Measurements from ENCODE around the gene SF3A2.

The SF3A2 gene

DNA sequence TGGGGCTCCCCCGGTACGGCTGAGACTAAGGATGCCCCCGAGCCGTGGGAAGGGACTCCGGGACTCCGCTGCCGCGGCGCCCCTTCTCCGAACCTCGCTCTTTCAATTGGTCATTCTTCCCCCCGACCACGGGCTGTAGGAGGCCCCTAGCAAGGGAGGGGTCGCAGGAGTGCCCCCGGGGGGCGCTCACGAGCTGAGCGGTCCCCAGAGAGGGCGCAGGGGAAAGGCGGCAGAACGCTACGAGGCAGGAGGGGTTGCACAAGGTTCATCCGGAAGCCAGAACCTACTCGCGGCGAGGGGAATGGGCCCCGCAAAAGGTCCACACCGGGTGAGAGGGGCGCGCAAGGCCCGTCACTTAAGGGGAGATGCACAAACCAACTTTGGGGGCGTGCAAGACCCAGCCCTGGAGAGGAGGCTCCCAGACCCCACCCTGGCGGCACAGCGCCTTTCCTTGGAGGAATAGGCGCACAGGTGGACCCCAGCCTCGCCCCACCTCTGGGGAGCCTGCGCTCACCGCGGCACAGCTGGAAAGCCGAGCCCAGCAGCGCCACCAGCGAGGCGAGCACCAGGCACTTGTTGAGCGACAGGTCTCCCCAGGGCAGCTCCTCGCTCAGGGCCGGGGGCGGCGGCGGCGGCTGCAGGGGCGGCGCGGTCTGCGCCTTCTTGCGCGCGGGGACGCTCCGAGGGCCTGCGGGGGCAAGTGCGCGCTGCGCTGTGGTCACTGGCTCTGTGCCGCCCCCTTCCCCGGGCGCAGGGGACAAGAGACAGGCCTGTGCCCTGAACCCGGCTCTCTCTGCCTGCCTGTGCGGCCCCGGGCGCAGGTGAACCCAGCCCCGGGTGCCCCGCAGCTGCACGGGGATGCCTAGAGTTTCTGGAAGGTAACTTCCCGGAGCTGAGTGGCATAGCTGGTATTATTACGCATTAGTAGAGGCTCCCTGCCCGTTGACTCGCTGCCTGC lies 16.8 kb downstream of the SF3A2 start:
- CTCF ChIA-PET = interaction anchor here (0.9 to 7.5 kb wide), 9 partner anchors 10 to 102 kb away, joined by 3 to 52 read pairs (median 5); partner anchors contain the start of gene AP3D1
- peaks cover 0 to 53% (median 7%) of the 10 kb centered on the region in 5 experiments for H3K27me3 ChIP-seq (replicated peaks in 2 of 5; ENCODE audit: control insufficient read depth in 4 of 5, insufficient read depth in 5 of 5, low read length in 4 of 5)
- peak; percentile 46 to 71 (median 68) for DNase-seq
- 12% methylated on average over 76 of the region's 77 CpGs for WGBS (ENCODE audit: insufficient coverage)
- no peak overlapping the region for H3K27ac ChIP-seq (ENCODE audit: insufficient read depth in 1 of 2, low read depth in 1 of 2, low read length in 2 of 2, poor library complexity in 1 of 2, severe bottlenecking in 2 of 2)
- H3K9me3 ChIP-seq (ENCODE audit: control extremely low read depth in 1 of 5, control insufficient read depth in 4 of 5, insufficient read depth in 2 of 5, low read depth in 1 of 5, low read length in 4 of 5) = no peaks in the 10 kb centered on the region
- H3K4me3 ChIP-seq (ENCODE audit: control insufficient read depth in 1 of 7, extremely low read depth in 1 of 7, insufficient read depth in 4 of 7, low read depth in 2 of 7, low read length in 6 of 7) = peak overlapping the region in 6 of 7 experiments; percentile 38 to 73 (median 59)
- POLR2A ChIA-PET = interaction anchor here (0.7 to 1.1 kb wide), 4 partner anchors 16 to 24 kb away, joined by 3 to 5 read pairs (median 4); no protein-coding TSS in a partner anchor
- peaks cover 0 to 49% (median 39%) of the 10 kb centered on the region in 4 experiments for H3K4me1 ChIP-seq (ENCODE audit: control extremely low read depth in 1 of 4, control insufficient read depth in 4 of 4, insufficient read depth in 4 of 4, low read length in 3 of 4)
- H3K36me3 ChIP-seq (ENCODE audit: control insufficient read depth in 4 of 4, insufficient read depth in 4 of 4, low read length in 3 of 4) = peaks cover 0 to 12% (median 5%) of the 10 kb centered on the region in 4 experiments

DNA sequence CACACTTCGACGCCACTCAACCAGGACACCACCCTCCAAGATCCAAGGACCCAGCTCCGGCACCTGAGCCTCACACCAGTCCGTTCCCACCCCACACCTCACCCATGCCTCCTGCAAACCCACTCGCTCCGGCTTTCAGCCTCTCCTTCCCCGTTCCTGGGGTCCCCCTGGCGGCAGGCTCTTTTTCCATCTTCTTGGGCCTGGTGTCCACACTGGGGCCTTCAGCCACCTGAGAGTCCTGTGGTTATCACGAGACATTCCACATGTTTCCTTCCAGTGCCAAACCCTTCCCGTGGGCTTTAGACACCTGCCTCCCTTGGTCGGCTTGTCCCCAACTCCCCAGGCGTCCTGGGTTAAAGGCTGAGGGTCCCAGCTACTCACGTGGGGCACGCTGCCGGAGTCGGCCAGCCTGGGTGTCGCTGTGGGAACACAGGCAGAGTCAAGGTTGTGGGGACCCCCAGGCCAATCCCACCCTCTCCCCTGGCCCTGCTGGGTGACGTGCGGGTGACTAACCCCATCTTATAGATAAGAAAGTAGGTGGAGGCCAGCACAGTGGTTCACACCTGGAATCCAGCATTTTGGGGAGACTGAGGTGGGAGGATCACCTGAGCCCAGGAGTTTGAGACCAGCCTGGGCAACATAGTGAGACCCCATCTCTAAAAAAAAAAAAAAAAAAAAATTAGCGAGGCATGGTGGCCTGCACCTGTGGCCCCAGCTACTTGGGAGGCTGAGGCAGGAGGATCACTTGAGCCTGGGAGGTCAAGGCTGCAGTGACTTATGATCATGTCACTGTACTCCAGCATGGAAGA lies 17.6 kb downstream of the SF3A2 start:
- peaks cover 0 to 3% (median under 1%) of the 10 kb centered on the region in 4 experiments for H3K36me3 ChIP-seq (ENCODE audit: control insufficient read depth in 4 of 4, insufficient read depth in 4 of 4, low read length in 3 of 4)
- POLR2A ChIA-PET = interaction anchor here (0.7 to 1.0 kb wide), 3 partner anchors 17 to 55 kb away, joined by 3 to 4 read pairs (median 4); no protein-coding TSS in a partner anchor
- peaks cover 0 to 48% (median 7%) of the 10 kb centered on the region in 5 experiments for H3K27me3 ChIP-seq (replicated peaks in 2 of 5; ENCODE audit: control insufficient read depth in 4 of 5, insufficient read depth in 5 of 5, low read length in 4 of 5)
- 84% methylated on average over 12 of the region's 20 CpGs for WGBS (ENCODE audit: insufficient coverage)
- peak overlapping the region in 2 of 7 experiments; percentile 70 to 73 for H3K4me3 ChIP-seq (ENCODE audit: control insufficient read depth in 1 of 7, extremely low read depth in 1 of 7, insufficient read depth in 4 of 7, low read depth in 2 of 7, low read length in 6 of 7)
- no peak for DNase-seq
- no peaks in the 10 kb centered on the region for H3K9me3 ChIP-seq (ENCODE audit: control extremely low read depth in 1 of 5, control insufficient read depth in 4 of 5, insufficient read depth in 2 of 5, low read depth in 1 of 5, low read length in 4 of 5)
- no peak overlapping the region for H3K27ac ChIP-seq (ENCODE audit: insufficient read depth in 1 of 2, low read depth in 1 of 2, low read length in 2 of 2, poor library complexity in 1 of 2, severe bottlenecking in 2 of 2)
- CTCF ChIA-PET = interaction anchor here (0.9 to 7.5 kb wide), 6 partner anchors 9 to 326 kb away, joined by 3 to 52 read pairs (median 6); no protein-coding TSS in a partner anchor
- H3K4me1 ChIP-seq (ENCODE audit: control extremely low read depth in 1 of 4, control insufficient read depth in 4 of 4, insufficient read depth in 4 of 4, low read length in 3 of 4) = peaks cover 0 to 52% (median 40%) of the 10 kb centered on the region in 4 experiments

DNA sequence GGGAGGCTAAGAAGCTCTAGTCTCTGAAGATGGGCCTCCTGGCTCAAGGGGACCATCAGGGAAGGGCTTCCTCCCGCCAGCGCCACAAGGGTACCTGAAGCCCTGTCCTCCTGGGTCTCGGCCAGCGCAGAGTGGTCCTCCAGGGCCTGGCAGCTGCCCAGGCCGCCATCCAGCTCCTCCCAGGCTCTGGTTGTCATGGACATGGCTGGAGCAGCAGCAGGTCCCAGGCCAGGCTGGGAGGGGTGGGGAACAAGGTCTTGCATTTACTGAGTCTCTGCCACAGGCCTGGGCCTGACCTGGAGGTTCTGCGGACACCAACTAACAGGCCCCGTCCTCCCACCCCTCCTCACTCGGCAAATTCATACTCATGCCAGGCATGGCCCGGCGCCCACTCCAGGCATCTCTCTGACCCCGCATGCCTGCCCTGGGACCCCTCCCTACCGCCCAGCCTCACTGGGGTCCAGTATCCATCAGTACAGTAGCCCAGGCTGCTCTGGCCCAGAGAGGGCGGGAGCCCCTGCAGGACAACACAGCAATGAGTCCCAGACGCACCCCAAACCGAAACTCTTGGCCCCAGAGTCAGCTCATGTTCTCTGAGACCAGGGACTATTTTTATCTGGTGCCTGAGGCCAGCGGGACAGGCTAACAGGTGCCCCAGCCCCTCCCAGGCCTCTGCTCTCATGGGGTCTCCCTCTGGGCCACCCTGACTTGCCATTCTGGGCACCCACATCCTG lies 18.7 kb downstream of the SF3A2 start:
- Histone ChIP-seq H3K9me3 (ENCODE audit: control extremely low read depth in 1 of 5, control insufficient read depth in 4 of 5, insufficient read depth in 2 of 5, low read depth in 1 of 5, low read length in 4 of 5) (no peaks in the 10 kb centered on the region), H3K27me3 (replicated peaks in 2 of 5; ENCODE audit: control insufficient read depth in 4 of 5, insufficient read depth in 5 of 5, low read length in 4 of 5) (peaks cover 0 to 38% (median 7%) of the 10 kb centered on the region in 5 experiments), H3K27ac (ENCODE audit: insufficient read depth in 1 of 2, low read depth in 1 of 2, low read length in 2 of 2, poor library complexity in 1 of 2, severe bottlenecking in 2 of 2) (no peak overlapping the region), H3K4me3 (ENCODE audit: control insufficient read depth in 1 of 7, extremely low read depth in 1 of 7, insufficient read depth in 4 of 7, low read depth in 2 of 7, low read length in 6 of 7) (no peak overlapping the region), H3K4me1 (ENCODE audit: control extremely low read depth in 1 of 4, control insufficient read depth in 4 of 4, insufficient read depth in 4 of 4, low read length in 3 of 4) (peaks cover 0 to 45% (median 38%) of the 10 kb centered on the region in 4 experiments), H3K36me3 (ENCODE audit: control insufficient read depth in 4 of 4, insufficient read depth in 4 of 4, low read length in 3 of 4) (no peaks in the 10 kb centered on the region)
- ChIA-PET CTCF (interaction anchor here (0.8 to 1.8 kb wide), 3 partner anchors 8 to 327 kb away, joined by 3 to 7 read pairs (median 3); no protein-coding TSS in a partner anchor), POLR2A (interaction anchor here (0.7 kb wide), 1 partner anchor 56 kb away, joined by 4 read pairs; no protein-coding TSS in a partner anchor)
- no peak for DNase-seq
- WGBS (ENCODE audit: insufficient coverage) = over 99% methylated on average over 13 of the region's 16 CpGs

DNA sequence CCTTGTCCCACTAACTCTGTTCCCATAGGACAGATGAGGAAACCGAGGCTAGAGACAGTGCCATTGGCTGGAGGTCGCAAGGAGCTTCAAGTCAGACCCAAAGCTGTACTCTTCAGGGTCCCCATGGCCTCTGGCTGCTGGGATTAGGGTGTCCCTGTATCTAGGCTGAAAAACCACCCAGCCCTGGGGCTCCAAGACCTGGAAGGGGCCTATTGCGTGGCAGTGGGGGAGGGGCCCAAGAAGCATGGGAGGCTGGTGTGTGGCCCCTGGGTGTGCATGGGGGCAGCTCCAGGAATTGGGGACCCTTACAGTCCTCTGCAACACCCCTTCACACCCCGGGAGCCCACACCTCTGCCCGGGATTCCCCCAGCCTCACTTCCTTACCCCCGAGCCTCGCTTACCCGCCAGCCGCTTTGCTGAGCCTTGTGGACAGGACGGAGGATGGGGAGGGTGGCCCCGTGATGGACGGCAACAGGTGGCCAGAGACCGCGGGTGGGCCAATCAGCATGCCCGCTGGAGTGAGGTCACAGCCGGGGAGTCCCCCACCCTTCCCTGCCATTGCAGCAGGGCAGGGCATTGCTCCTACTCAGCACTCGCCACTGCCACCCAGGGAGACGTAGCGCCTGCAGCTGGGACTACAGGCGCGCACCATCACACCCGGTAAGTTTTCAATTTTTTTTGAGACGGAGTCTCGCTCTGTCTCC lies 19.5 kb downstream of the SF3A2 start, which contains the start of gene JSRP1:
Gene JSRP1, minus strand, starts transcription at position 436 of the 704 bp plus-strand sequence. CDS start 1,103 bp downstream, outside the sequence.
- H3K27ac ChIP-seq (ENCODE audit: insufficient read depth in 1 of 2, low read depth in 1 of 2, low read length in 2 of 2, poor library complexity in 1 of 2, severe bottlenecking in 2 of 2) = no peak within 1 kb of the TSS
- ChIA-PET POLR2A (no interaction called here), CTCF (interaction anchor here (0.8 to 1.2 kb wide), 2 partner anchors 11 to 78 kb away, joined by 3 read pairs; no protein-coding TSS in a partner anchor)
- no peak within 1 kb of the TSS for H3K4me3 ChIP-seq (ENCODE audit: control insufficient read depth in 1 of 7, extremely low read depth in 1 of 7, insufficient read depth in 4 of 7, low read depth in 2 of 7, low read length in 6 of 7)
- H3K27me3 ChIP-seq (replicated peaks in 2 of 5; ENCODE audit: control insufficient read depth in 4 of 5, insufficient read depth in 5 of 5, low read length in 4 of 5) = peaks cover 0 to 30% (median 7%) of the 10 kb centered on the region in 5 experiments
- no peaks in the 10 kb centered on the region for H3K9me3 ChIP-seq (ENCODE audit: control extremely low read depth in 1 of 5, control insufficient read depth in 4 of 5, insufficient read depth in 2 of 5, low read depth in 1 of 5, low read length in 4 of 5)
- H3K36me3 ChIP-seq (ENCODE audit: control insufficient read depth in 4 of 4, insufficient read depth in 4 of 4, low read length in 3 of 4) = no peaks in the 10 kb centered on the region
- WGBS (ENCODE audit: insufficient coverage) = 93% methylated on average over 22 of the region's 24 CpGs
- H3K4me1 ChIP-seq (ENCODE audit: control extremely low read depth in 1 of 4, control insufficient read depth in 4 of 4, insufficient read depth in 4 of 4, low read length in 3 of 4) = peaks cover 0 to 37% (median 31%) of the 10 kb centered on the region in 4 experiments
- peak in 2 of 3 donors; percentile 83 to 84 for DNase-seq

DNA sequence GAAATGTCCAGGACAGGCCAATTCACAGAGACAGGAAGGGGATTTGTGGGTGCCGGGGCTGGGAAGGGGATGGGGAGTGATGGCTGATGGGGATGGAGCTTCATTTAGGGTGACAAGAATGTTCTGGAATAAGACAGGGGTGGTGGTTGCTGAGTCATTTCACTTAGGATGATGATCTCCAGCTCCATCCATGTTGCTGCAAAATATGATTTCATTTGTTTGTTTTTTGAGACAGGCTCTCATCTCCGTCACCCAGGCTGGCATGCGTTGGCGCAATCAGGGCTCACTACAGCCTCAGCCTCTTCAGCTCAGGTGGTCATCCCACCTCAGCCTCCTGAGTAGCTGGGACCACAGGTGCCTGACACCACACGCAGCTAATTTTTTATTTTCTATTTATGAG lies 22.7 kb downstream of the SF3A2 start:
- CTCF ChIA-PET = interaction anchor here (1.1 to 3.4 kb wide), 4 partner anchors 12 to 21 kb away, joined by 4 to 13 read pairs (median 5); no protein-coding TSS in a partner anchor
- H3K4me3 ChIP-seq (ENCODE audit: control insufficient read depth in 1 of 7, extremely low read depth in 1 of 7, insufficient read depth in 4 of 7, low read depth in 2 of 7, low read length in 6 of 7) = no peak overlapping the region
- POLR2A ChIA-PET = no interaction called here
- DNase-seq = no peak
- 98% methylated on average over 5 of the region's 5 CpGs for WGBS (ENCODE audit: insufficient coverage)
- H3K36me3 ChIP-seq (ENCODE audit: control insufficient read depth in 4 of 4, insufficient read depth in 4 of 4, low read length in 3 of 4) = no peaks in the 10 kb centered on the region
- H3K27ac ChIP-seq (ENCODE audit: insufficient read depth in 1 of 2, low read depth in 1 of 2, low read length in 2 of 2, poor library complexity in 1 of 2, severe bottlenecking in 2 of 2) = no peak overlapping the region
- H3K27me3 ChIP-seq (replicated peaks in 2 of 5; ENCODE audit: control insufficient read depth in 4 of 5, insufficient read depth in 5 of 5, low read length in 4 of 5) = no peaks in the 10 kb centered on the region
- H3K4me1 ChIP-seq (ENCODE audit: control extremely low read depth in 1 of 4, control insufficient read depth in 4 of 4, insufficient read depth in 4 of 4, low read length in 3 of 4) = peaks cover 0 to 23% (median 16%) of the 10 kb centered on the region in 4 experiments
- H3K9me3 ChIP-seq (ENCODE audit: control extremely low read depth in 1 of 5, control insufficient read depth in 4 of 5, insufficient read depth in 2 of 5, low read depth in 1 of 5, low read length in 4 of 5) = no peaks in the 10 kb centered on the region

Measured in common myeloid progenitor, CD34-positive (primary cell).